Measurements from ENCODE around the gene F13A1.

- TF ChIP-seq POLR2A (IDR thresholded peaks at IDR 0.05) (no peak), CTCF (IDR thresholded peaks at IDR 0.05) (no peak)
Observed at GRCh38 chr6:6227896-6228295, 92.6 kb downstream of the F13A1 start.

Data from uterus (tissue), 2 donors.